Esophagus muscularis mucosa (tissue), 4 donors: ENCODE results near the gene VKORC1. TPM values are rescaled to one million over a fixed set of nuclear protein-coding genes. Genes with fewer than 3 reads are reported as not detected.

ENCODE experiments used
- DNase-seq: peaks from one replicate; pipeline ENCODE4 v3.0.0-alpha.2; 2017; ENCODE audit errors: extremely low spot score
- H3K27ac ChIP-seq, 4 donors: fragments of 200-600 bp; sonication (generic); replicated peaks in 1 of 4; 1 replicate in 3 of 4; 2 replicates in 1 of 4; pipeline ENCODE4 v1.5.1; 2016 to 2019; ENCODE audit warnings: mild to moderate bottlenecking in 1 of 4
- H3K27me3 ChIP-seq, 4 donors: fragments of 200-600 bp; sonication (generic); one replicate each; pipeline versions ENCODE4 v1.5.1 to v1.6.0; 2016 to 2019
- H3K36me3 ChIP-seq, 4 donors: fragments of 200-600 bp; sonication (generic); one replicate each; pipeline ENCODE4 v1.5.1; 2016 to 2019
- H3K4me1 ChIP-seq, 4 donors: fragments of 200-600 bp; sonication (generic); one replicate each; pipeline ENCODE4 v1.5.1; 2016 to 2019
- H3K4me3 ChIP-seq, 4 donors: fragments of 200-600 bp; sonication (generic); 1 replicate in 2 of 4; 2 replicates in 2 of 4; pipeline ENCODE4 v1.5.1; 2016 to 2019; ENCODE audit warnings: mild to moderate bottlenecking in 4 of 4, moderate library complexity in 1 of 4
- H3K9me3 ChIP-seq, 4 donors: fragments of 200-600 bp; sonication (generic); 1 replicate in 3 of 4; 2 replicates in 1 of 4; pipeline ENCODE4 v1.5.1; 2016 to 2019
- EP300 ChIP-seq: sonication (generic); formaldehyde crosslinking; IDR thresholded peaks from one replicate; pipeline ENCODE4 v1.6.1; 2017; ENCODE audit warnings: antibody characterized with exemption
- POLR2A ChIP-seq: fragments of 450-650 bp; IDR thresholded peaks from one replicate; pipeline ENCODE4 v1.6.1; 2017; ENCODE audit warnings: antibody characterized with exemption, moderate library complexity, mild to moderate bottlenecking, low read depth
- POLR2AphosphoS5 ChIP-seq, 2 donors: sonication (generic); formaldehyde crosslinking; IDR thresholded peaks; one replicate each; pipeline ENCODE4 v1.6.1; 2017; ENCODE audit warnings: antibody characterized with exemption in 2 of 2
- WGBS: methylation state at CpG from one replicate; pipeline ENCODE4 v1.1.5; 2018; 5-methylcytosine and 5-hydroxymethylcytosine counted together
- intact Hi-C: fragments of 100-400 bp; cut with DNase I; formaldehyde crosslinking; loops from one replicate; pipeline ENCODE4 v1.15.1; 2023
- total RNA-seq, 4 donors: library from RNA; depleted of rRNA; stranded (reverse); fragments of >200 nt; gene quantifications; one replicate each; pipeline versions ENCODE4 v1.1.0 to v1.2.1, GENCODE V29; 2016
- TF ChIP-seq, protein P1 (sequence below), 3 experiments: fragments of 200-600 bp in 2 of 3; fragments of 450-650 bp in 1 of 3; sonication (generic) in 2 of 3; IDR thresholded peaks; one replicate each; pipeline ENCODE4 v1.5.1; 2017 to 2019; ENCODE audit warnings: antibody characterized with exemption in 3 of 3, mild to moderate bottlenecking in 2 of 3, moderate library complexity in 1 of 3

The VKORC1 gene
- total RNA-seq, 4 donors from 2014 or later, result 81.4 to 122 (median 108) TPM

DNA sequence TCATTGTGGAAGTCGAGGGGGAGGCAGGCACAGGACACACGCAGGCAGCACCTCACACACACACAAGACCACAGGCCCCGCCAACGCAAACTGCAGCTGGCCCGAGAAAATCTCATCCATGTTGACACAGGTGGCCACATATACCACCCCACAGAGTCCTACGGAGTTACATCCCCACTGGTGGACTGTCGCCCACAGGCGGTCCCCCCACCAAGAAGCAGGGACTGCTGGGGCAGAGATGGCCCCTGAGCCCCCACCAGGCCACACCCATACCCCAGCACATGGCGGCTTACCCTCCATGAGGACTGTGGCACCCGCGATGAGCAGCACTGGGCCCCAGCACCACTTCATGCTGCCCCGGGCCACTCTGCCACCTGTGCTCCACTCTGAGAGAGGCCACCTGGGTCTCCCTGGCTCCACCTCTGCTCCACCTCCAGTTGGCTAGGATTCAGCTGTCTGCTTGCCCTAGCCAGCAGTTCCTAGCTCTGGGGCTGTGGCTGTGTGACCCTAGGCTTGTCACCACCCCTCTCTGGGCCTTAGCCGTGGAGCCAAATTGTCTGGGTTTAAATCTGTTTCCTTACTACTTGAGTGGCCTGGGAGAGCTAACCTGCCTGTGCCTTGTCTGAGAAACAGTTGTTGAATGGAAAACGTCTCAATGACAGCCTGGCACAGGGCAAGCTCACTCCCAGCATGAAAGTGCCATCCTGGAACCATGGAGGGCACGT lies 6.0 kb downstream of the VKORC1 start, which contains the start of gene PRSS53:
TSS of gene PRSS53 (minus strand) at position 485 of the 725 bp plus-strand sequence. CDS start at position 351, 134 bp downstream.
- peaks cover 9 to 14% (median 11%) of the 10 kb centered on the region in 4 donors for H3K4me1 ChIP-seq
- H3K9me3 ChIP-seq, result no peaks in the 10 kb centered on the region
- 76% methylated on average over 12 of the region's 15 CpGs for WGBS
- intact Hi-C loops, result no loop called here
- peaks cover 9 to 84% (median 80%) of the 10 kb centered on the region in 4 donors for H3K36me3 ChIP-seq
- no peak within 1 kb of the TSS for H3K27ac ChIP-seq
- H3K4me3 ChIP-seq, result no peak within 1 kb of the TSS
- TF ChIP-seq POLR2AphosphoS5 (IDR thresholded peaks at IDR 0.05) (no peak), POLR2A (no peak), EP300 (no peak)
- TF ChIP-seq, protein P1, sequence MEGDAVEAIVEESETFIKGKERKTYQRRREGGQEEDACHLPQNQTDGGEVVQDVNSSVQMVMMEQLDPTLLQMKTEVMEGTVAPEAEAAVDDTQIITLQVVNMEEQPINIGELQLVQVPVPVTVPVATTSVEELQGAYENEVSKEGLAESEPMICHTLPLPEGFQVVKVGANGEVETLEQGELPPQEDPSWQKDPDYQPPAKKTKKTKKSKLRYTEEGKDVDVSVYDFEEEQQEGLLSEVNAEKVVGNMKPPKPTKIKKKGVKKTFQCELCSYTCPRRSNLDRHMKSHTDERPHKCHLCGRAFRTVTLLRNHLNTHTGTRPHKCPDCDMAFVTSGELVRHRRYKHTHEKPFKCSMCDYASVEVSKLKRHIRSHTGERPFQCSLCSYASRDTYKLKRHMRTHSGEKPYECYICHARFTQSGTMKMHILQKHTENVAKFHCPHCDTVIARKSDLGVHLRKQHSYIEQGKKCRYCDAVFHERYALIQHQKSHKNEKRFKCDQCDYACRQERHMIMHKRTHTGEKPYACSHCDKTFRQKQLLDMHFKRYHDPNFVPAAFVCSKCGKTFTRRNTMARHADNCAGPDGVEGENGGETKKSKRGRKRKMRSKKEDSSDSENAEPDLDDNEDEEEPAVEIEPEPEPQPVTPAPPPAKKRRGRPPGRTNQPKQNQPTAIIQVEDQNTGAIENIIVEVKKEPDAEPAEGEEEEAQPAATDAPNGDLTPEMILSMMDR (IDR thresholded peaks at IDR 0.05), result no peak
- no peaks in the 10 kb centered on the region for H3K27me3 ChIP-seq
- DNase-seq, result no peak

DNA sequence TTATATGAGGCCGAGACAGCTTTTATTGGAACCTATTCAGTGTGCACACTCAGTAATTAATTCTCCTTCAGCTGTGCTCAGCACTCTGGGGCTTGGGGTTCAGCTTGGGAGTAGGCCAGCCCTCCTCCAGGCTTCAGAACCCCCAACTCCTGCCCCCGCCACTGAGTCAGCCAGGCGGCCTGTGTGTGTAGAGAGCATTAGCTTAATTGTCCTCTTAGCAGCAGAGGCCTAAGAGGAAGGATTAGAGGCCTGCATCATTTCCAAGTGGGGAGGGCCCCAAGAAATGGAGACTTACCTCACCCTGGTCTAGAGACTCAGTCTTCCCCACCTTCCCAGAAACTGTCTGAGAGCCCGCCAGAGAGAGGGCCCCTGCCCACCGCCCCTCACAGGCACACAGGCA lies 6.6 kb downstream of the VKORC1 start:
- Histone ChIP-seq H3K36me3 (peaks cover 9 to 90% (median 87%) of the 10 kb centered on the region in 4 donors), H3K9me3 (no peaks in the 10 kb centered on the region), H3K4me3 (no peak overlapping the region), H3K4me1 (peaks cover 2 to 10% (median 6%) of the 10 kb centered on the region in 4 donors), H3K27ac (no peak overlapping the region), H3K27me3 (no peaks in the 10 kb centered on the region)
- 83% methylated on average over 5 of the region's 5 CpGs for WGBS
- TF ChIP-seq, protein P1 (IDR thresholded peaks at IDR 0.05), result no peak
- TF ChIP-seq POLR2A, result no peak
- TF ChIP-seq EP300, result no peak
- TF ChIP-seq POLR2AphosphoS5 (IDR thresholded peaks at IDR 0.05), result no peak
- DNase-seq, result no peak
- intact Hi-C loops, result no loop called here

DNA sequence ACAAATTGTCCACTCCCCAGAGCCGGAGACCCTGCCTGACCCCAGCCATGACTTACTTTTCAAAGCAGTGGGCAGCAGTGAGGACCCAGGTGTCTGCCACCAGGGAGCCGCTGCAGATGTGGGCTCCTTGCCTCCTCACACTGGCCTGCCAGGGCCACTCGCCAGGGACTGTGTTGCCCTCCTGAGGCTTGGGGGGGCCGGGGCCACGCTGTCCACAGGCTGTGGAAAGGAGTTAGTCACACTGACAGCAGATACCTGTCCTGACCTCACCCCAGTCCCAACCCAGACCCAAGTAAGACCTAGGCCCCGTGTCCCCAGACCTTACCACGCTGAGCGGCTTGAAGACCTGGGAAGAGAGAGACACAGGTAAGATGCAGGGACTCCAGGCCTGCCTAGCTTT lies 7.1 kb downstream of the VKORC1 start:
- peaks cover 9 to 95% (median 90%) of the 10 kb centered on the region in 4 donors for H3K36me3 ChIP-seq
- no peak overlapping the region for H3K4me3 ChIP-seq
- H3K27me3 ChIP-seq, result no peaks in the 10 kb centered on the region
- WGBS, result 90% methylated on average over 5 of the region's 8 CpGs
- H3K9me3 ChIP-seq, result no peaks in the 10 kb centered on the region
- DNase-seq, result no peak
- TF ChIP-seq, protein P1 (IDR thresholded peaks at IDR 0.05), result no peak
- TF ChIP-seq POLR2AphosphoS5 (IDR thresholded peaks at IDR 0.05), result no peak
- TF ChIP-seq EP300, result no peak
- no peak for TF ChIP-seq POLR2A
- H3K4me1 ChIP-seq, result peaks cover 0 to 10% (median 4%) of the 10 kb centered on the region in 4 donors
- intact Hi-C loops, result no loop called here
- no peak overlapping the region for H3K27ac ChIP-seq

DNA sequence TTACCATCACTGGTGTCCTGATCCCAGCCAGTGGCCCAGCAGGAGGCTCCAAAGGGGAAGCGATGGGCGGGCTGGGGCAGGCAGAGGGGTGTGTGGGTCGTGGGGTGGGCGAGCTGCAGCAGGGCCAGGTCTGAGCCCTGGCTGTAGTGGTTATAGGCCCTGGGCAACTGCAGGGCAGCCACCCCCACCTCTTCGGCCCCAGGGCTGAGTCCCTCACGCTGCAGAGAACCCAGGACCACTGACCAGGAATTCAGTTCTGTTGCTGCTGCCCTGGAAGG lies 8.0 kb downstream of the VKORC1 start:
- Histone ChIP-seq H3K27ac (no peak overlapping the region), H3K4me1 (peaks cover 3 to 16% (median 10%) of the 10 kb centered on the region in 4 donors), H3K4me3 (no peak overlapping the region), H3K9me3 (no peaks in the 10 kb centered on the region), H3K36me3 (peaks cover 9 to 100% (median 96%) of the 10 kb centered on the region in 4 donors), H3K27me3 (no peaks in the 10 kb centered on the region)
- no peak for DNase-seq
- intact Hi-C loops, result no loop called here
- TF ChIP-seq EP300, result no peak
- no peak for TF ChIP-seq POLR2A
- TF ChIP-seq POLR2AphosphoS5 (IDR thresholded peaks at IDR 0.05), result no peak
- TF ChIP-seq, protein P1 (IDR thresholded peaks at IDR 0.05), result no peak
- WGBS, result 79% methylated on average over 4 of the region's 6 CpGs
